Amniotic stem cell (primary cell): Measurements from ENCODE around the gene MAP3K14.
"Not testable (repeated sequence)": the region's sequence is repeated elsewhere in the genome, so short reads cannot be mapped to it uniquely, and the experiment has no call there.

Experiments
- DNase-seq: peaks from one replicate; lab custom pipeline; 2025; lab: John Stamatoyannopoulos, UW

The MAP3K14 gene

DNA sequence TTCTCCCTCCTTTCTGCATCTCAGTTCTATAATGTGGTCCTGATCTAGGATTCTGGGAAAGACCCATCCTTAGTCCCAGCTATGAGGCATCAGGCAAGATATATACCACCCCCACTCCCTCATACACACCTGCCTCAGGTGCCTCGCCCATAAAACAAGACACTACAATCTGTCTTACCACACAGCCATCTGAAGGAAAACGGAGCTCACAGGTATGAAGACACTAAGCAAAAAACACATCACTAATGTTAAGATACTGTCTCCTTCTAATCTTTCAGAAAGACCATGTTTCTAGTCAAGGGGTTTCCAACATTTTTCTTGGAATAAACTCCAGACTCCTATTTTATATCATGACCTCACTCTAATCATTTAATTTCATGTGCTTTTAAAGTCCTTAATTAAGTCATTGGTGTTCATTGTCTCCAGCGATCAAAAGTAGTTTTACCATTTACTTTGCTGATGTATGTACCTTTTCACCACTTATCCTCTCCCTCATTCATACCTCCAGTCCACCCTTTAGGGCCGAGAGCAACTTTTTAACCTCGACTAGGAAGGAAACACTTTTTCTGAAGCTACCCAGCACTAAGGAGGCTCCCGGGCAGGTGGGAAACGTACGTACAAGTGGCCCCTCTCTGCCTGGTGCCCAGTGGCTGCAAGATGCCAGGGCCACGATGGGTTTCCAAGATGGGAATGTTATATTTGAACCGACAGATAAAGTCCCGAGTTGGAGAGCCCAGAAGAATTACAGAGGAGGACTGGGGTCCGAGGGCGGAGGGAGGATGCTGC lies 979 bp downstream of the MAP3K14 start:
- no peak for DNase-seq

DNA sequence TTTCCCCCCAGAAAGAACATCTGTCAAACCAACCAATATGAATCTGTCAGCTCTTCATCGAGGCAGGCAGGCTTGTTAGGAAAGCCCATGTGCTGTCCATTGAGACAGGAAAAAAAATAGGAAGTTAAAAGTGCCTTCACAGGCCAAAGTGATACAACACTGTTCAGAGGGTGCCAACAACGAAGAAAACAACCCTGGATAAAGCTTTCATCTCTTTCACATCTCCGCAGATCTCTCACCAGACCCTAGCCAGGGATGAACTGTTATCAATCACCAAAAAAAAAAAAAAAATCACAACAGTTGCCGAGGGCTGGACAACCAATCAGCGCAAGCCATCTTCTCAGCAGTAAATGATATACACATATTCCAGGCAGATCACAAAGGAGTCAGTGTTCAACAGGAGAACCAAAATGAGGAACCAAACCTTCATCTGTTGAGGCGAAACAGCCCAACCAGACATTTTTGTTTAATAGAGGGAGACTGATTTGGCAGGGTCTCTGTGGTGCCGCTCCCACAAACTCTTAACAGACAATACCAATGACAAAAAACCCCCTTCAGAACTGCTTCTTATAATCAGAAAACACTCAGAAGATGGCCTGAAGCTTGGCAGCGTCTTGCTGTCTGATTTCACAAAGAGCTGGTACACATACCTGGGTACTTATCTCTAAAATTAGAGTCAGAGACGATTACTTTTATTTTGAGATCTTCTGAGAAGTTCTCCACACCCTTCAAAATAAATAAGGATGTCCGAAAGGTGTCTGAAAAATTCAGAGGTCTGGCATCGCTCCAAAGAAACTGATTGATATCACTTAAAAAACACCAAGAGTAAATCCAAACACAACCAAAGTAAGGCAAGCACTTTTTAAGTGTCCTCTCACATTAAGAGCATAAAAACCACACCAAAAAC lies 1.8 kb downstream of the MAP3K14 start:
- no peak for DNase-seq

DNA sequence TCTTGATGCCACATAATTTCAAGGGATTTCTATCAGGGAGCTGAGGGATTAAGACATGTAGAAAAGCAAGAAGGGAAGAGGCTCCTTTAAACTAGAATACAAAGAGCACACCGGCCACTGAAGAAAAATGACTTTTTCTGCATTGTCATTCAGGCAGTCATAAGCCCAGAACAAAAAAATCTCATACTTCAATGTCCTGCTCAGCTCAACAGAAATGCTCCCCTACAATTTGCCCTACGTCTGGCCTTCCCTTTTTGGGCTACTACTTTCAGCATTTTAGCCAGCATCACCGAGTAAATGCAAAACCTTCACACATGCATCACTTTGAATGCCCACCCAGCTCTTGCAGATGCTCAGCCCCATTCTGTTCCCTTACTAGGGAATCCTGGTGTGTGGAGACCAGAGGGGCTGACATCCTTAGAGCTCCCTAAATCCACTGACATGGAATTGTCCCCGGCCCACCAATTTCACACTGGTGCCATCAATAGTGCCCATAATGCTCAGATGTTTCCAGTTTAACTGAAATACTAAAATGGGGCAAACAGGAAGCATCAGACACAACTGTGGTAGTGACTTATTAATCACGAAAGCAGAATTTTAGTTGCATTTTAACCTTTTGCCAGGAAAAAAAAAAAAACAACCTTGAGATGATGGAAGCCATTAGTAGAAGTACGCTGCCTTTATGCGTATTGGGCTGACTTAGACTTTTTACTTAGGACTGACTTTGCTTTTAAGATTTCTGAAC lies 2.7 kb downstream of the MAP3K14 start:
- DNase-seq, result no peak

DNA sequence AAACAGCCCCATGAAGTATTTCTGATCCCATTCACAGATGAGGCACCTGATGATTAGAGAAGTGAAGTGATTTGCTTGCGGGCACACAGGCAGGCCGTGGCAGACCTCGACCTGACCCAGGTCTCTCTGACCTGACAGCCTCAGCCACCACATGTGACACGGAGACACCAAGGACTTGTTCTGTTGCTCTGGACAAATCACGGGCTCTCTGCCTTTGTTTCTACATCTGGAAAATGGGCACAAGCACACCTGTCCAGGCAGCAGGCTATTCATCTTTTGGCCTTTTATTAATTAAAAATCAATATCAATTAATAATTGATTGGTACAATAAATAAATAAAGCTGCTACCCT lies 3.4 kb downstream of the MAP3K14 start:
- DNase-seq, result no peak

DNA sequence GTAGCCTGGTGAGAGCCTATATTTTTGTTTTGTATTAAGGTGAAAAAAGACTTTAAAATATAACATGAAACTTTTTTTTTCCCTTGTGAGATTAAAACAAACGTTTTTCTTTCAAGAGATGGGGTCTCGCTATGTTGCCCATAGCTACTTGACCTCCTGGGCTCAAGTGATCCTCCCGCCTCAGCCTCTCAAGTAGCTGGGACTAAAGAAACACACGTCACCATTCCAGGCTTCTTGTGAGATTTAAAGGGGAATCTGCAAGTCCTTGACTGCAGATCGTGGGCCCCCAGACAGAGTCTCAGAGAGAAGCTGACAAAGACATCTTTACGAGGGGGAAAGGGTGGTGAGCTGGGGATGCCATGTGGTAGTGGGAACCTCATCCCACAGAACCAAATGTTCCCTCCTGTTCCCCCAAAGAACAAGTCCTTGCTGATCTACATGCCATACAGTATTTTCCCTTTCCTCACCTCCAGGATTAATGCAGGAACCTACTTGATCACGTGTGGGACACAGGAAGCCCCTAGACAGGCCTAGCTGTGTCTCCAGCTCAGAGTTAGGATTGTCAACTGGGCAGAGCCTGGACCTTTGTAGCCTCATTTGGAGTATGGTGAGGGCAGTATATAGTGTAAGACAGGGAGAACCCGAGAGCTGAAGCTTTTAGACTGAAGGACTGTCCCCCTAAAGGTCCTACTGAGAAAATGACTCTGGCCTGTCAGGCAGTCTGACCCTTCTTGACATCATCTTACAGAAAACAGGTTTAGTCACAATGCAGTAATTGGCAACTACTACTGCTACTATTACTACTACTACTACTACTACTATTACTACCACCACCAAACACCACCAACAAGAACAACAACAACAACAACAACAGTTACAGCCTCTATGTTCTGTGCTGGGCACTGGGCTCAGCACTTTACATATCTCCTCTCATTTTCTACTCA lies 4.1 kb downstream of the MAP3K14 start:
- no peak for DNase-seq

DNA sequence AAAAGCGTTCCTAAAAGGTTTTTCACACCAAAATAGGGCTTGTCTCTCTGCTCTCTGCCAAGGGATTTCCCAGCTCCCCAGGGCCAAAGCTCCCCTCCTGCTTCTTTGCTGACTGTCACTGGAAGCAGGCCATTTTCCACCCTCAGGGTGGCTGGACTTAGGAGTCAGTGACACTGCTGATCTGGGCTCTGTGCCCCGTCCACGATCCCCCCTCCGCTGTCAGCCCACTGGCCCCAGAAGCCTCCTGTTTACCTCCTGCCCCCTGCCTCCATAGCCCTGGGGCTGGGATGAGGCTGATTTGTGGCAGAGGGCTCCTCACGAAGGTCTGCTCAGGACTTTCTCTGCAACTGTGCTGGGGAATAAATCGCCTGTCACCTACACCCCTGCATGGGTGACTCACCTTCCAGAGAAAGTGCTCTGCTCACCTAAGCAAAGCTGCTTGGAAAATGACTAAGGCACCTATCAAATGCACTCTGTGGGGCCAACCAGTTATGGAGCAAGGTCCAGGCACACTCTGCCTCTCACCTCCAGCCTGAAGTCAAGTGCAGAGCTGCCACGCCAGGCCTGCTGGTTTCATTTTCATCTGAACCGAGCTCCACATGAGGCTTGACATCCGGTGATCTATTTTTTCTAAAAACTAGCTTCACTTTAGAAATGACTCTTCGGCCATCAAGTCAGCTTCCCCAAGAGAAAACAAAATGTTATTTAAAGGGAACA lies 4.9 kb downstream of the MAP3K14 start:
- no peak for DNase-seq

DNA sequence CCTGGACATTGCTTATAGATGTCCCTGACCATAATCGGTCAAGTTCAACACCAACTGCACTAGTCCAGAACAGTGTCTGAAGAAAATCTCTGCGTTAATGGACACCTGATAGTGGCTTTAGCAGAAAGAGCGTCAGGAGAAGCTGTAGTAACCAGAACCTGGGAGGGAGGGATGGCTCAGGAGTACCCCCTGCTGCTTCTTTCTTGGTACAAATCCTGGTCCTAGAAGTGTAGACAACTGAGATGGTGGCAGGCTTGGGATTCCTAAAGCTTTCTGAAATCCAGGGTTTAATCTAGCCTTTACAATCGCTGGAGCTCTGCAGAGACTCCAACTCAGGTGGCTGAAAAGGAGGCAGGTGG lies 5.4 kb downstream of the MAP3K14 start:
- DNase-seq, result no peak

DNA sequence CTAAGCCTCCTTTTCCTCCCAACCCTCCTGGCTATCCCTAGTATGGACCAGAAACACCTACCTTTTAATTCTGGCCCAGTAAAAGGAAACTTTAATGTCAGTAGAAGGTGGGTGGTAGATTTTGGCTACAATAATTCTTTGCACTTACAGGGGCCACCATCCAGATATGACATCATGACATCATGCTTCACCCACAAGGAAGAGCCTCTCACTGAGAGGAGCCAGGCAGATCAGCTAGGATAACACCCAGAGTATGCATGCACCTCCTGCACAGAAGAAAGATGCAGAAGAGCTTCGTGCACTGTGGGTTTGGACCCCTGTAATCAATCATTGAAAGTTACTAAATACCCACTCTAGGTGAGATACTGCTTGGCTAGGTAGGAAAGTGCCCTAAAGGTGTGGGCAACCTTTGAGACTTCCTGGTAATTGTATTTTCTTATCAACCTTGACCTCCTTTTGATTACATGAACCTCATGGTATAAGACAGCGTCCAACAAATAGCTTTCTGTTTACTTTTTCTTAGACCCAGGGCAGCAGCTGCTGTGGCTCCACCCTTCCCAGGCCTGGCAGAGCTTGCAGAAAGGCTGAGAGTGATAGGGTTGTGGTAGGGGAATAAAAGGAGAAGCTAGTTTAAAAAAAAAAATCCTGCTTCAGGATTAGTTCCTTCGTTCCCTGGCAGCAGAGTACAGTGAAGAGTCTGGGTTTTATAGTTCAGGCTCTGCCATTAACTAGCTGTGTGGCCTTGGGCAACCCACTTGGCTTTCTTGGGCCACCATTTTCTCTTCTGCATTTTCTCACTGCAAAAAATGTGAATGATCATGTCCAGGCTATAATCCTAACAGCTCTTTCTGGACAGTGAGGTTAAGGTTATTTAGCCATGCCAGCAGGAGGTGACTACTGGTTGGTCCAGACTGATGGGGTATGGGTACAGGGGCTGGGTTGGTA lies 6.2 kb downstream of the MAP3K14 start:
- DNase-seq, result no peak

DNA sequence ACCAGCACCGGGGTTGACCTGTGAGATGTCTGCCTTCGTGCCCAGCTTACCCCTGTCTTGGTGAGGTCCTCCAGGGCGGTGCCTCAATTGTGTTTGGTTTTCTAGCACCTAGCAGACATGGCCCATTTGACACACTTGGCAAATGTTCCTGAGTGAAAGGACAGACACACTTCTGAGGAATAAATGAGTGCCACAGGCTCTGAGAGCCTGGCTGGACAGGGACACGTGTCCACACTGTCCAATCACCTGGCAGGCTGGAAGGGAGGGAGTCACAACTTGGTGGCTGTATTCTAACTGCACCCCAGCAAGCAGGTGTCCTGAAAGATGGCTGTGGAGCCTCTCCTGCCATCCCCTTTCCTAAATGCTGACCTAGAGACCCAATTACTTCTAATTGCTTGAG lies 7.4 kb downstream of the MAP3K14 start:
- DNase-seq, result no peak

DNA sequence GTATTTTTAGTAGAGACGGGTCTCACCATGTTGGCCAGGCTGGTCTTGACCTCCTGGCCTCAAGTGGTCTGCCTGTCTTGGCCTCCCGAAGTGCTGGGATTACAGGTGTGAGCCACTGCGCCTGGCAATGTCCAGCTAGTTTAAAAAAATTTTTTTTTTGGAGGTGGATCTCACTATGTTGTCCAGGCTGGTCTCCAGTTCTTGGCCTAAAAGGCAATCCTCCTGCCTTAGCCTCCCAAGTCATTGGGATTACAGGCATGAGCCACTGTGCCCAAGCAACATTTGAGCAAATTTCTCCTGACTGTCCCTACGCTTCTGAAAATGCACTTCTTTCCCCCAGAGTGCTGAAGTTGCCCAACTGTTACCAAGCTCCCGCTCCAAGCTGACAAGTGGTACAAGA lies 8.0 kb downstream of the MAP3K14 start:
- DNase-seq, result no peak

DNA sequence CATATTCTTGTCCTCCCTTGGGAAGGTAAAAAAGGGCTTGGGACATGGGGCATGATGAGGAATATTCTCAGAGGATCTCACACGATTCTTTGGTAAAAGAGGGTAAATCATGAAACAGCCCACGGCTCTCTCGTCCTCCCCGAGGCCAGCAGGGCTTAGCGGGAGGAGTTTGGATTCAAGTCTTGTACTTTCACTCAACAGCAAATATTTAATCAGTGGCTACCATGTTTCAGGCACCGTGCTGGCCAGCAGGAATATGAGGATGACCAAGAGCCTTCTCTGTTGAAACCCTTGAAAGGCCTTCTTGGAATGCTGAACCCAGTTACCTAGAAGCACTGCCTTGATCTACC lies 8.8 kb downstream of the MAP3K14 start:
- DNase-seq, result no peak

DNA sequence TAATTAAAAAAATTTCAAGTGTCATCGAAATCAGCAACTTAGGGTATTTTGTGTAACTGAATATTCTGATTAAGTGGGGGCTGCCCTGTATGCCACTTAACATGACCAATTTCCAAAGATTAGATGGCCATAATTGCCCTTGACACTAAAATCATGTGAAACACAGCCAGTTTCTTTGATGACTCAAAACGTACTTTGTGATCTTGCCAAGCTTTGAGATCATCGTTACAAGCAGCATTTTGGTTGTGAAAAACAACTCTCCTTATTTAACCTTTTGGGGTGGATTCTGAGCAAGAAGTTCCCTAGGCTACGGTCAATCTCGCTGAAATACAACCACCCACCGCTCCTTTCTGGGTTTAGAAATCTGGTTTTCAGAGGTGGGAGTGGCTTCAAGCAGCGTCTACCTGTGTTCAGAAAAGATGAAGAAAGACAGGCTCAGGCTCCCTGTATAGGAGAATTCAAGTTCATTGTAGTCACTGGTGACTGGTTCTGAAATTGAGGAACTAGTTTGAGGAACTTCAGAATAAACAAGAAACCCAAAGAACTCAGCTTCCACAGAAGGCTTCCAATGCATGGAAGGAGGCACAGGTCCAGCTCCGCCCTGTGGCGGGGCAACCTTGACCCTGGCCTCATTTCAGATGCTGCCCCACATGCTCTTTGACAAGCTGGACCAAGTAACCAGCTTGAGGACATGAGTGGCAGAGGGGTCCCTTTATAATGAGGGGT lies 9.4 kb downstream of the MAP3K14 start:
- peak; percentile 53 for DNase-seq

DNA sequence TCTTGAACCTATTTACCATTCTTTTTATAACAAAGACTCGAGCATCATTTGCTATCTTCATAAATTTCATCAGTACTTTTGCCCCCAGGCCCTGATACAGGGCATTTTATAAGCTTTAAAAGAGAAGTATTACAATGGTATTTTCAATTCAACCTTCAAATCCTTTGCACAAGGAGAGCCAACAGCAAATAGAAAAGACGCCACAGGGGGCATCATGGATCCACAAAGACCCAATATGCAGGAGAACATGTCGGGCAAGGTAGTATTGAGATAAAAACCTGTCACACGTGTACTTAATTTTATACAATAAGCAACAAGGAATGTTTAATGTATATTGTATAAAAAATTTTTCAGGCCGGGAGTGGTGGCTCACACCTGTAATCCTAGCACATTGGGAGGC lies 10.2 kb downstream of the MAP3K14 start:
- DNase-seq, result no peak

DNA sequence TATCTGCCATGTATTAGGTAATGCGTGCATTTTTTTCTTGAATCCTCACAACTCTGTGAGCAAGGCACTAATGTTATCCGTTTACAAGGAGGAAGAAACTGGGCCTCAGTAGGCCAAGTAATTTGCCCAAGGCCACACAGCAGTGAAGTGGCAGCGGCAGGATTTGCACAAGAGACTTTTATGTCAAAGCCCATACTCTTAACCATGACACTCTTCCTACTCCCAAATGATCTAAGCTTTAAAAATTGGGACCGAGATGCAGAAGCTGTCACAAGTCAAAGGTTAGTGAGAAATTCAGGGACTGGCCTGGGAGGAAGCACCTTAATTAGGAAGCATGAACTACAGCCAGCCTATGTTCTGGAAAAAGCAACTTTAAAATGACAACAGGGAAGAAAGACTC lies 10.7 kb downstream of the MAP3K14 start:
- no peak for DNase-seq

DNA sequence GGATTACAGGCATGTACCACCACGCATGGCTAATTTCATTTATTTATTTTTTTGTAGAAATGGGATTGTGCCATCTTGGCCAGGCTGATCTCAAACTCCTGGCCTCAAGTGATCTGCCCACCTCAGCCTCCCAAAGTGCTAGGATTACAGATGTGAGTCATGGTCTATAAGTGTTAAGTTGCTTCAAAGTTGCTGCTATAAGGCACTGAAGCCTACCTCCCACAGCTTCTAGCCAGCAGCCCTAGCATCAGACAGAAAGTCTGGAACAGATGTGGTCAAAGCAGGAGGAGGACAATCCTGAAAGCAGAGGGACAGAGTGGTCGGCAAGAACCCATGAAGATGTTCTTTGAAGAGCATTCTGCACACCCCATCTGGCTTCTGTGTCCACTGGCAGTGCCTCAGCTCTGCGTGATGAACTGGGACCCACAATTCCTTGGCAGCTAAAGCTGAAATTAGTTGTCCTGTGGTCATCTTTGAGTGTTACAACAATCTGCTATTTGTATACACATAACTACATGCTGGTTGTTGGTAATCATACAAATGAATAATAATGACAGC lies 11.2 kb downstream of the MAP3K14 start:
- DNase-seq, result no peak

DNA sequence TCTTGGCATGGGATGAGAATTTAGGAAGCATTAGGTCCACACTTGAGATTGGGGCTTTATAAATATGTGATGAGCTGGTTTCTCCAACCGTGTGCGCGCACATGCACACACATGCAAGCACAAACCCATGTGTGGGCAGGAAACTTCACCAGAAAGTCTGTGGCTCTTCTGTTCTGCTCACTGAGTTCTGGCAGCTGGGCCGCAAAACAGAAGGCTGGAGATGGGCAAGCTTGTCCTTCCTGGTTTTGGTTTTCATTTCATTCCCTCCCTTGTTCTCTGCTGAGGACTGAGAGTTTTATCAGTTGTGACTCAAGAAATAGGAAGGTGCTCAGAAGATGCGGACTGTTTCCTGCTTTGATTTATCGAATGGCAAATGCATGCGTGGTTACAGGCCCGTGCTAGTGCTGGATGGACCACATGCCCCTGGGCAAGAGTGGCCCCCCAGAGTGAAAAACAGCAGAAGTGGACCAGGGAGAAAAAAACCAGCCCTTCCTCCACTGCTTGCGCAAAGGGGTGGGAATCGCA lies 14.1 kb downstream of the MAP3K14 start:
- no peak for DNase-seq

DNA sequence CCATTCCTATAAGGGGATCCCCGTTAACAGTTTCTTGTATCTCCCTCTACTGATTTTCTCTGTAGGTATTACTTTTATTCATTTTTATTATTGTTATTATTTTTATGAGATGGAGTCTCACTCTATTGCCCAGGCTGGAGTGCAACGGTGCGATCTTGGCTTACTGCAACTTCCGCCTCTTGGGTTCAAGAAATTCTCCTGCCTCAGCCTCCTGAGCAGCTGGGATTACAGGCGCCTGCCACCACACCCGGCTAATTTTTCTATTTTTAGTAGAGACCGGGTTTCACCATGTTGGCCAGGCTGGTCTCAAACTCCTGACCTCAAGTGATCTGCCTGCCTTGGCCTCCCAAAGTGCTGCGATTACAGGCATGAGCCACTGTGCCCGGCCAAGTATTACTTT lies 14.6 kb downstream of the MAP3K14 start:
- not testable (repeated sequence) for DNase-seq

DNA sequence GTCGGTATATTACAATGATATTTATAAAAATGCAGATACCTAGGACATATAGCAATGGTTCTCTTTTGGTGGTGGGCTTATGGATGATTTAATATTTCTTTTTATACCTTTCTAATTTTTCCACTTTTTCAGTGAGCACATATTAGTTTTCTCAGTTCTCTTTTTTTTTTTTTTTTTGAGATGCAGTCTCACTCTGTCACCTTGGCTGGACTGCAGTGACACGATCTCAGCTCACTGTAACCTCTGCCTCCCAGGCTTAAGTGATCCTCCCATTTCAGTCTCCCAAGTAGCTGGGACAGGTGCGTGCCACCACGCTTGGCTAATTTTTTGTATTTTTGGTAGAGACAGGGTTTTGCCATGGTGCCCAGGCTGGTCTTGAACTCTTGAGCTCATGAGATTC lies 15.1 kb downstream of the MAP3K14 start:
- DNase-seq, result no peak
